NCI-H2029 (cell line): ENCODE results near the gene LAMTOR5.
"Not testable (repeated sequence)": the region's sequence is repeated elsewhere in the genome, so short reads cannot be mapped to it uniquely, and the experiment has no call there.

Source experiments
- DNase-seq: peaks from one replicate; lab custom pipeline; 2025; lab: John Stamatoyannopoulos, UW

LAMTOR5 gene

DNA sequence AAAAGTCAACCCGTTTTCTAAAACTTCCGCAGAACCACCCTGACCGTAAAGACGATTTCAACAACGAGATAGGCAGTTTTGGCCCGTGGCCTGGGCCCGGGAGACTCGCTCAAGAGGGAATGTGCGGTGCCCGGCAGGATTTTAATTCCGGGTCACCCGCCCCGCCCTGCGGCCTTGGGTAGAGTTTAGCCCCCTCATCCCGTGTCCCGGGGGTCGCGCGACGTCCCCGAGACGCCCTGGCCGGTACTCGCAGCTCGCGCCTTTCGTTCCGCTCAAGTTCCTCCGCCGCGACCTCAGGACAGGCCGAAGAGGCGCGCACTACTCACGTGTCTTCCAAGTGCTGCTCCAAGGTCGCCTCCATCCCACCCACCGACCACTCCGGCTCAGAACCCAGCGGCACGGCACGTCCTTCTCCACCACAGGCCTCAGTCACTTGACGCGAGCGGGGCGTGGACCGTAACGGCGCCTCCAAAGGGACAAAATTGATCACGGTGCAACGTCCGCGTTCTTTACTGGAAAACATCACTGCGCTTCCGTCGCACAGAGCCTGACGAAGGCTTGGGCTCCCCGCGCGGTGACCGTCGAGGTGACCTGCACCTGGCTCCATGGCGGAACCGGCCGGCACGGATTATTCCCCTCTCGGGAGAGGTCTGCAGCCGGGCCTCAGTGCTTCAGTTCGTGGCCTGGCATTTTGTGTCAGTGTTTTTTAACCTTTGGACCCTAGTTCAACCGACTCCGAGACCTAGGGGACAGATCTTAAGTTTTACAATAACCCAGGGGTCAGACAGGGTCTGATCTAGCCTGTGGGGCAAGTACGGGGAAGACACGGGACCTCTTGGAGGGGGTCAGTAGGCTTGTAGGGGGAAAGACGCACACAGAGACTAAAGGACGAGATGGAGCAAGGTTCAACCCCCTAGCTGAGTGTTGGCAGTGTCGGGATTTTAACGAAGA lies at the start of gene LAMTOR5:
Gene LAMTOR5 (minus strand): TSS at position 435 of the 951 bp plus-strand sequence. CDS start 74 bp downstream, at position 361.
- DNase-seq = peak; percentile 84

DNA sequence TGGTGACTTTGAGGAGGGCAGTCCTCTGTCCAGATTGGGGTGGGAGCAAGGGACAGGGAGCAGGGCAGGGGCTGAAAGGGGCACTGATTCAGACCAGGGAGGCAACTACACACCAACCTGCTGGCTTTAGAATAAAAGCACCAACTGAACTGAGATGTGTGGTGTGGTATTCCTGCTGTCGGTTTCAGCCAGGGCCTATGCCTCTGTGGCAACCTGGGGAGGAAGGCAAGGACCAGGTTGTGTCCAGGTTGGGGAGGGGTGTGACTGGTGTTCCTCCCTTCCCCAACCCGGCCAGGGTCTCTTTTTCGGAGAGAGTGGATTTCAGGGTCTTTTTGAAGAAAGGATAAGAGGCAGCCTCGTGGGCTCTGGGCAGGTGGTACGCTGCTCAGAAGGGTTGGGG lies 49.7 kb upstream of the LAMTOR5 start:
- no peak for DNase-seq

DNA sequence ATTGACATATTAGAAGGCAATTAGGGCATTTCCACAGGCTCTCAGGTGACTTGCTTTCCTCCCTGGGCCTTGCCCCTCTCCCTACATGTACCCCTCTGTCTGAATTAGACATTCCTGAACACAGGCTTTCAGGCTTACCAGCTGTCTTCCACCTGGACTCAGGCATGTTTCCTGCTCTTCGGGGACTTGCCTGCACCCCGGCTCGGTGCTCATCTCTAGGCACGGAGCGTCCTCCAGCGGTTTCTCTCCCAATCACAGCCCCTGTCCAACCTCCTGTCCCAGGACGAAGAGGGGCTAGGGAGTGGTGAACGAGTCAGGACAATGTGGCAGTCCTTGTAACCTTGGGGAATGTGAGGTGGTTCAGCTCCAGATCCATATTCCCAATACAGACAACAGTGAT lies 47.7 kb upstream of the LAMTOR5 start:
- no peak for DNase-seq

DNA sequence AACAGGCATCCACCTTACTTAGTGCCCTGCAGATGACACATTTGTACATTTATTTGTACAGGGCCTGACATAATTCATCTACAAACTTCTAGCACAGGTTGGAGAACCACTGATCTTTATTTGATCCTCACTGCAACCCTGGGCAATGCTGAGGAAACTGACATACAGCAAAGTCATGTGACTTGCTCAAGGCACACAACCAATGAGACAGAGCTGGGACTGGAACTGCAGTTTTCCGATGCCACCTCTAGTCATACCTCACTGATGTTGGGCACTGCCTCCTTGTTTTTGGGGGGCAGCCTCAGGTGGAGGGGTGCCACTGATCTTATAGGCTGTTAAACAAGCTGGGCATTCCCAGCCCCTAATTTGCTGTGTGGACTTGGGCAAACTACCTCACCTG lies 46.8 kb upstream of the LAMTOR5 start:
- DNase-seq = no peak

DNA sequence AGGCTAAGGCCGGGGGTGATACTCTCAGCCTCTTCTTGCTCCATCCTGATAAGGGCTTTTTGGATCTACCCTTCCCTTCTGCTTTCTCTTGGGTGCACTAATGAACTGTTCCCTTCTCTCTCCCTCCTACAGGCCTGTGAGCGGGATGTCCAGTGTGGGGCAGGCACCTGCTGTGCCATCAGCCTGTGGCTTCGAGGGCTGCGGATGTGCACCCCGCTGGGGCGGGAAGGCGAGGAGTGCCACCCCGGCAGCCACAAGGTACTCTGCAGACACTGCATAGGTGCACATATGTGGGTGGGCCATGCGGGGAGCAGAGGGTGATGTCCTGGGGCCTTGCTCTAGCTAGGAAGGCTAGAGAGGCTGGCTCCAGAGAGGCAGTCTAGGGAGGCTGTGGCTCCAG lies 46.3 kb upstream of the LAMTOR5 start:
- no peak for DNase-seq

DNA sequence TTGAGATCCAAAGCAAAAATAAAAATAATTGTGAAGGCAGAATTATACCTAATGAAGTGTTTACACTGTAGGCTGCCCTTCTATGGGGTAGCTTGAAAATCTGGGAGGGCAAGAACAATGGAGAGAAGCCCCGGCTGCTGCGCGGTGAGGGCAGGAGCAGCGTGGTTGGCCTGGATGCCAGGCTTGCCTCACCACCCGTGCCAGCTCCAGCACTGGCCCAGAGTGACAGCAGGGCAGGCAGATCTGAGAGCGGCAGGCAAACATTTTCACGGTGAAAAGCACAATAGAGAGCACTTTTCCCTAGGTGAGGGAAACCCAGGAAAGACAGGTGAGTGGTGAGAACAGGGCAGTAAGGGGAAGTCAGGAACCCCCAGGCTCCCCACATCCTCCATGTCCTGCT lies 44.8 kb upstream of the LAMTOR5 start:
- no peak for DNase-seq

DNA sequence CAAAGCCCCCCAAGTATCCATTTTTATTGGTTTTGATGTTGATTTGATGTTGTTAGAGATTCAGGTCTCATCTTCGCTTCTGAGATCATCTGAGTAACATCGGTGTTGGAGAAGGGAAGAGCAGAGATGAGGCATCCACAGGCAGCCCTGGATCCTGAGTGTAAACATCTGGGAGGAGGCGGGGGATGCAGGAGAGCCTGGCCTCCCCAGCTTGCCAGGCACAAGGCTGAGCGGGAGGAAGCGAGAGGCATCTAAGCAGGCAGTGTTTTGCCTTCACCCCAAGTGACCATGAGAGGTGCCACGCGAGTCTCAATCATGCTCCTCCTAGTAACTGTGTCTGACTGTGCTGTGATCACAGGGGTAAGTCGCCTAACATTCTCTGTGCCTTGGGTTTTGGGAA lies 43.4 kb upstream of the LAMTOR5 start, which contains the start of gene PROK1:
Gene PROK1 (plus strand): TSS at position 221 of the 400 bp plus-strand sequence. CDS start 68 bp downstream, at position 289.
- no peak for DNase-seq

DNA sequence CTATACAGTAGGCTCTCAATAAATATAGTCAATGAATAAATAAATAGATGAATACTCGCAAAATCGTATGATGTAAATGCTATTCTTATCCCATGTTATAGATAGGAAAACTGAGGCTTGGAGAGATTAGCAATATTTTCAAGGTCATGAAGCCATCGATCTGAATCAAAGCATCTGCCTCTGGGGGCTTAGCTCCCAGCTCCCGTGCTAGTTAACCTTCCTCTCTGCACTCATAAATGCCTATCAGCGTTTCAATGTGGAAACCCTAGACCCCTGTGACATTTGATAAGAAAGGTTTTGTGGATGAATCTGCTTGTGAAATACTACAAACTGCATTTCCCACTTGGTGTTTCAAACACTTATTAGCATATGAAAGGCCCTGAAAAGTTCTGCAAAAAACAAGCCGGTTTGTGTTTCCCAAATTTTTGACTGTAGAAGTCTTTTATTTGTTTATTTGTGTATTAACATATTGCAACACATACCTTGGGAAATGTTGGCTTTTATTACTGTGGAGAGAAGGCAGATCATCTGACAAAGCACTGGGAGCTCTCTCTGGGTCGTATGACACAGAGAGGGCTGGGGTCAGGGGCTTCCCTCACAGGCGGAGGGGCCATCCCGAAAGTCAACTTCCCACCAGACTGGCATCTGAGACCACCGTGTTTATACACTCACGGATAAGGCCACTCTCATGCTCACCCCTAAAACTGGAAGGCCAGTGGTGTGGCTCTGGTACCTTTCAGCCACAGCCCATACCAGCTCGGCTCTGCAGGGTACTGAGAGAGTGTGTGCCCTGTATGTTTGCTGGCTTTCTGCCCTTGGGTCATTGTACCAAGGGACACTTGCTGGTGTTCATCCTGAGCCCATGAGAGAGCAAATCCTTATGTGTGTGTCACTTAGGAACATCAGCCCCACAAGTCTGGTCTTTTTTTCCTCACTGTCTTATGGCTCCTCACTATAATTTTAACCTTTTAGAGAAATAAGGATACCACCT lies 42.5 kb upstream of the LAMTOR5 start:
- no peak for DNase-seq

DNA sequence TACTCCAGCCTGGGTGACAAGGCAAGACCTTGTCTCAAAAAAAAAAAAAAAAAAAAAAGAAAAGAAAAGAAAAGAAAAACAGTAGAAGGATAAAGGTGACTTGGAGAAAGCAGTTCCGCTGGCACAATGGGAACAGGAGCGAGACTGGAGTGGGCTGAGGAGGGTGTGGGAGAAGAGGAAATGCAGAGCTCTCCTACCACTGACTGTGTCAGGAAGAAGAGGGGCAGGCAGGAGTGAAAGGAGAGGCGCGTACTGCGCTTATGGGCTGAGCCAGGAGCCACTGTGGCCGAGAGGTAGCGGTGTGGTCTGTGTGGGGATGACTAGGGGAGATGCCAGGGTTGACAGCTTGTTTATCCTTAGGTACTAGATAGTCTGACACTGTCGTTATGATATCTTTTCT lies 37.1 kb upstream of the LAMTOR5 start:
- DNase-seq = no peak

DNA sequence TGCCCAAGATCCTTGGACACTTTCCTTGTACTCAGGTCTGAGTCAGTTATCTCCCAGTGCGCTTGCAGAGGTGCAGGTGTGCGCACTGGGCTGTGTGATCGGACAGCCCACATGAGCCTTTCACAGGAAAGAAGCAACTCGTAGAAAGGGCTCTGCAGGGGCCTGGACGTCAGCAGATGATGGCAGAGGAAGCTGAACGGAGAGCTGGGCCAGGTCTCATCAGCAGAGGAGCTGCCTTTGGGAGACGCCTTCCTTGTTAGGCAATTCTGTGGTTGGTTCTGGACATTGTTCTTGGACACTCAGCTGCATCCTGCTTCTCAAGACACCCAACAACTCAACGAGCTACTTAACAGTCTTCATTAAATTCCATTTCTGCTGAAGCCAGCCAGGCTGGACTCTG lies 36.0 kb upstream of the LAMTOR5 start:
- DNase-seq = no peak

DNA sequence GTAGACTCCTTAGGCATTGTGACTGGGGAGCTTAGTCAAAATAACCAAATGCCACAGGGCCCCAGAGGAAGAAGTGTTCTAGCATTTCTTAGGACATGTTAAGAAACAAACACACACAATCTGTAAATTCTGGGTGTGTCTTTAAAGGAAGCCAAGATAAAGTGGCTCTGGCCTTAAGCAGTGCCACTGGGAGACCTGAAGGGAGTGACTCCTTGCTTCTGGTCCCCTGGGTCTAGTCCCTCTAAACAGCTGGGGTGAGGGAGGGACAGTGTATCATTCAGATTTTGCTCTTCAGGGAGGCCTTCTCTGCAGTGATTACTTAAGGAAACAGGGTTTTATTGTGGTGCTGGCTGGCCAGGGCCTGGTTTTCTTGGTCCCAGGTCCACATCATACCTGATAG lies 34.4 kb upstream of the LAMTOR5 start:
- DNase-seq = no peak

DNA sequence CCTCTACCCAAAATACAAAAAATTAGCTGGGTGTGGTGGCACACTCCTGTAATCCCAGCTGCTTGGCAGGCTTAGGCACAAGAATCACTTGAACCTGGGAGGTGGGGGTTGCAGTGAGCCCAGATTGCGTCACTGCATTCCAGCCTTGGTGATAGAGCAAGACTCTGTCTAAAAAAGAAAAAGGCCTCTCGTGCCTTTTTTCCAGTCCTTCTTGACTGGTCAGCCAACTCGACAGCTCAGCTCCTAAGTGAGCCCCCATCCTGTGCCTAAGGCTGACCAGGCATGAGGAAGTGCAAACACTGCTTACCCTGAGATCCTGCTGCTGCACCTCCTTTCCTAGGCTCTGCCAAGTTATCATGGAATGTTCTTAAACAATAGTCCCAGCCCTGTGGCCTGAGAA lies 33.4 kb upstream of the LAMTOR5 start:
- no peak for DNase-seq

DNA sequence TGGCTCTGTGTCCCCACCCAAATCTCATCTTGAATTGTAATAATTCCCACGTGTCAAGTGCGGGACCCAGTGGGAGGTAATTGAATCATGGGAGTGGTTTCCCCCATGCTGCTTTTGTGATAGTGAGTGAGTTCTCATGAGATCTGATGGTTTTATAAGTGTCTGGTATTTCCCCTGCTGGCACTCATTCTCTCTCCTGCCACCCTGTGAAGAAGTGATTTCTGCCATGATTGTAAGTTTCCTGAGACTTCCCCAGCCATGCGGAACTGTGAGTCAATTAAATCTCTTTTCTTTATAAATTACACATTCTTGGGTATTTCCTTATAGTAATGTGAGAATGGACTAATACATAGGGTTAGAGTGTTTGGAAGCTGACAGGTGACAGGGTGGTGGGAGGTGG lies 32.4 kb upstream of the LAMTOR5 start:
- not testable (repeated sequence) for DNase-seq

DNA sequence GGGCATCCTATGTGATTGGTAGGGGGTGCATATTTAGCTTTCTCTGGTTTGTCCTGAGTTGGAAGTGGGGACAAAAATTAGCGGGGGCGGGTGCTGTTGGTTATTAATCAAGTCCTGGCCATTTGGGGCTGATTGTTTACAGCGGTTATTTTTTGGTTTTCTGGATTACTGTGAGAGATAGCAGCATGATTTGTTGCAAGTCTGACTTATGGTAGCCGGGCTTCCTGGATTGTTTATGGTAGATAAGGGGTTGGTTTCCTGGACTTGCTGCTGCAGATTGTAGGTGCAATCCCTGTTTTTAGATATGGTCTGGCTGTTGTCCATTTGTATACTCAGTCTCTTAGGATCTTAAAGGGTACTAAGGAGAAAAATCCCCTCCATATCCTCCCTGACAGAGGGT lies 31.4 kb upstream of the LAMTOR5 start:
- no peak for DNase-seq

DNA sequence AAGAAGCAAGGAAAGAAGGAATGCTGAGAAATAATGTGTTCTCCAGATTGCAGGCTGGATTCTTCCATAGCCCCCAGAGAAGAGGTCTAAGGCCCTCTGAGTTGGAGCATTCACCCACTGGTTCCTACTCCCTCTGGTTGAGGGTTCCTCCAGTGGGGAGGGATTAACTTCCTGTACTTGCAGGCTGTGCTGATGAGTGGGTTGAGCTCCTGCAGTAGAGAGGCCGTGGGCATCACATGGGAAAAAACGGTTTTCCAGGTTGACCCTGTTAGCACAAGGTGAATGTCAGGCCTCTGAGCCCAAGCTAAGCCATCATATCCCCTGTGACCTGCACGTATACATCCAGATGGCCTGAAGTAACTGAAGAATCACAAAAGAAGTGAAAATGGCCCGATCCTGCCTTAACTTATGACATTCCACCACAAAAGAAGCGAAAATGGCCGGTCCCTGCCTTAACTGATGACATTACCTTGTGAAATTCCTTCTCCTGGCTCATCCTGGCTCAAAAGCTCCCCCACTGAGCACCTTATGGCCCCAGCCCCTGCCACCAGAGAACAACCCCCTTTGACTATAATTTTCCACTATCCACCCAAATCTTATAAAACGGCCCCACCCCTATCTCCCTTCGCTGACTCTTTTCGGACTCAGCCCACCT lies 30.3 kb upstream of the LAMTOR5 start:
- DNase-seq = not testable (repeated sequence)

DNA sequence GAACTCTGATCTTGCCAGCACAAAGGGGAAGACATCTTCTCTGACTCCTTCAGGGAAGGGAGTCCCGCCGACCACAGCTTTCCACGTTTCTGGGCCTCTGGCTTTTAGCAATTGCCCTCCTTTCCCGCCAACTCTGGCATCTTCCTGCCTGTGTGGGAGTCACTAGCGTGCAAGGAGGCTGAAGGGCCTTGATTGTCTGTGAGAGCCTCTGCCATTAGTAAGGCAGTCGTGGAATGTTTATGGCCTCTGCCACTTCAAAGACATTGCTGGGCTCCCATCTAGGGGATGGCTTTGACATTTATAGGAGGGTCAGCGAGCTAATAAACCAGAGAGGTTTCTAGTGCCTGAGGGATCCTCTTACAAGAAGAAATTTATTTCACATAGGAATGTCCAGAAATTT lies 29.1 kb upstream of the LAMTOR5 start:
- DNase-seq = no peak

DNA sequence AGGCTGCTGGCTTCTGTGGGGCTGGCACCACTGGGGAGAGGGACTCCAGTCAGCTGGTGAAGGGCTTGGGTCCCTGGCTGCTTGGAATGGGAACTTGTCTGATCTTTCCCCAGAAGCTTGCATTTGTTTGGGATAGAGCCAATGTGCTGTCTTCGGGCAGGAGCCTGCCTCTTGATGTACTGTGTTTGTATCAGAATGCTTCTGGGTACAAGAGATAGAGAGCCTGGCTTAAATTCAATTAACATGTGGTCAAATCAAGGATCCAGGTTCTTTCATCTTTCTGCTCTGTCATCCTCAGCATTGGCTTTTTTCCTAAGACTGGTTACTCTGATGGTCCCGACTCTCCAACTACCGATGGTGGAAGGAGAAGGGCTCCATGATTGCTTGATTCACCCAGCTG lies 27.5 kb upstream of the LAMTOR5 start:
- no peak for DNase-seq

DNA sequence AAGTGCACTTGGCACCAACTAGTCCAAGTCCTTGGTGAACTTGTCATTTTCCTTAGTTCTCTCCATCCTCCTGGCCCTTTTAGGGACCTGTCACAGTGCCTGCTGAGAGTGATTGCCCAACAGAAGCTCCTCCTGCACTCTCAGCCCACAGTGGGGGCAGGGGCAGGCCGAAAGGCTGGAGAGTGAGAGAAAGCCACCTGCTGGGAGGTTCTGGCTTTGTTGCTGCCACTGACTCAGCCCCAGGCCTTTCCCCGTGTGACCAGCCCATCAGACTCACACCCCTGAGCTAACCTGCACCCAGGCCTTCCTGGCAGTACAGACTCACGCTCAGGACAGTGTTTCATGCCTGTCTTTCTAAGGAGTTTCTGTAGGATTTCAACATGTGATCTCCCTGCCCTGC lies 26.3 kb upstream of the LAMTOR5 start:
- DNase-seq = no peak

DNA sequence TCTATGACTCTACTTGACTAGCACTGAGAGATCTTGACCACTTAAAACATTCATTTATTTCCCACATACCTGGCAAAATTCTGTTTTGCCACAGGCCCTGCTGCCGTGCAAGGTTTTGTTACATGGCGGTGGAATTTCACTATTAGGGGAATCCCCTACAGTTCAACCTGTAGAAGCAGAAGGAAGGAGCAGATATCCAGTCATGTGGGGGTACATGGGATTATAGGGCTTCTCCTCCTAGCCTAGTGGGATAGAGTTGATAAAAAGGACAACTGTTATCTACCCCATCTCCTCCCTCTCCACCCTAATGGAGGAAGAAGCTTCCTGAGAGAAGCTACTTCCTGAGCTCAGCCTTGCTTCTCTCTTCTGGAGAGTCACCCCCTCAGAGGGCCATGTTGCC lies 25.7 kb upstream of the LAMTOR5 start:
- DNase-seq = no peak

DNA sequence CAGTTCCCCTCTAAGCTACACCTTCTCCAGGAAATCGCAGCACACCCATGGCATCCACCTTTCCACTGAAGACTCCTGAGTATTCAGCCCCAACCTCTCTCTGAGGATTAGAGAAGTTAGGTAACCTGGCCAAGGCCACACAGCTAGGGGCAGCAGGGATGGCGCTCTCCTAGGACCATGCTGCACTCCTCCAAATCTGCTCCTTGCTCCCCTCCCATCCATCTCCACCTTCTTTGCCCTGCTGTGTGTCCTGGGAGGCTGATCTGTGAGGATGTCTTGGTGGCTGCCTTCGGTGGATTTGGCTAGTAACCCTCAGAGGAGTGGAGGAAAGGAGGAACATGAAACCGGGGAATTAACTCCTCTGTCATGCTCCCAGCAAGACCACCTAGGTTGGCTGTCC lies 23.4 kb upstream of the LAMTOR5 start:
- no peak for DNase-seq

DNA sequence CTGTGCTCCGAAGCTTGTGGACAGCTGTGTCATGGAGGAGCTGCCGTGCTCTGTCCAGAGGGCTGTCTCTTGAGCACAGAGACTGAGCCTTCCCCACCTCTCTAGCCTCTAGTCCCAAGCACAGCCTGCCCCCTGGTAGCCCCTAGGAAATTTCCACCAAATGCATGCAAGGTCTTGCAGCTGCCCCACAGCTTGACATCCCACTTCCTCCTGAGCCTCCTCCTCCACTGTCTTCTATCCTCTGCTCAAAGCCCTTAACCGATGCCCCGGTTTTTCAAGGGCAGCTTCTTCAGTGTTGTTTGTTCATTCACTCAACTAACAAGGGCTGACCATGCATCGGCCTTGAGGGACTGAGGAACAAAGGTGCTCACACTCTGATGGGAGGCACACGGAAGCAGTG lies 22.9 kb upstream of the LAMTOR5 start:
- DNase-seq = no peak

DNA sequence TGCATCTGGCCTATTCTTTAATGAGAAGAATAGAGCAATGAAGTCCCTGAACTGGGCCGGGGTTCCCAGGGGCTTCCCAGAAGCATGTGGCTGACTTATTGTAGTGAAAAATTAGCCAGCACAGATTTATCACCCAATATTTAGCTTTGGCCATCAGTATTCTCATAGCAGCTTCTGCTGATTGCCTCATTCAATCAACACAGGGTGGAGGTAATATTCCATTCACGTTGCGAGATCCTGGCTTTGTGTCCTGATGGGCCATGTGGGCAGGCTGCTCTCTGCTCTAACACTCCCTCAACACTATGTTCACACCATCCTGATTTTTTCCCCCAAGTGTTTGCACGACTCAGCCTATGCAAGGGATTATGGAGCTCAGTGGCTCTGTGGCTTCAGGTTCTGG lies 21.5 kb upstream of the LAMTOR5 start:
- no peak for DNase-seq
